NCI-H82 (cell line): ENCODE results near the gene LACTB.

Experiments
- DNase-seq: peaks from one replicate; lab custom pipeline; 2025; lab: John Stamatoyannopoulos, UW

The LACTB gene

DNA sequence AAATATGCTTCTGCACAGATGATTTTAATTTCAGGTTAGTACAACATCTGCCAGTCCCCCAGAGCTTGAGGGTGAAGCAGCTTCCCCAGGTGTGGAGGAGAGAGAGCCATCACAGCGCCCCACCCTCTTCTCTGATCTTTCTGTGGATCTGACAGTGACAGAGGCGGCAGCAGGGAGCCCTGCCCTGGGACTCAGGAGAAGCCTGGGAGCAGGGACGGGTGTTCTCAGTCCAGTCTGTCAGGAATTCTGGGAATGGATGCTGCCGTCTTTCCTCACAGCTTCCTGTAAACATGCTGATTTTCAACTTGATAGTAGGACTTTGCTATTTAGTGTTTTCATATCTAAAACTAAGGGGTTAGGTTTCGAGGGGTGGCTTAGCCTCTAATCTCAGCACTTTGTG is 56.4 kb downstream of the LACTB start:
- DNase-seq, result peak; percentile 35

- DNase-seq, result no peak
Measured at GRCh38 chr15:63180746-63181145, 59.1 kb downstream of the LACTB start.

GRCh38 chr15:63181648-63182047 is 60.0 kb downstream of the LACTB start:
- no peak for DNase-seq

- peak; percentile 71 for DNase-seq
Measured at GRCh38 chr15:63185206-63185605, 63.5 kb downstream of the LACTB start.

DNA sequence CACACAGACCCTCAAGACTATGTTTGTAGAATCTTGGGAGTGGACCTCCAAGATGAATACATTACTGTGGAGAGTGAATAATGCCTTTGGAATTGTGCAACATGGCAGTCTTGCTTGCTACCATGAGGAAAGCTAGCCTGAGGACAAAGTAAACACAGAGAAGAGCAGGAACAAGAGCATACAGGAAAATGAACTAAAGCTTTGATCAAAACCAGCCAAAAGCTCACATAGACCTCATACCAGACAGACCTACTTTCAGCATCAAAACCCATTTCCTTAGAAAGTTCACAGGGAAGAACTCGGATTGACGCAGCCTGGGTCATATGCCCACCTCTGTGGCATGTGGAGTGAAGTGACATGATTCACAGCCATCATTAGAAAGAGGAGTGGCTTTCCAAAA is 64.4 kb downstream of the LACTB start:
- no peak for DNase-seq

DNA sequence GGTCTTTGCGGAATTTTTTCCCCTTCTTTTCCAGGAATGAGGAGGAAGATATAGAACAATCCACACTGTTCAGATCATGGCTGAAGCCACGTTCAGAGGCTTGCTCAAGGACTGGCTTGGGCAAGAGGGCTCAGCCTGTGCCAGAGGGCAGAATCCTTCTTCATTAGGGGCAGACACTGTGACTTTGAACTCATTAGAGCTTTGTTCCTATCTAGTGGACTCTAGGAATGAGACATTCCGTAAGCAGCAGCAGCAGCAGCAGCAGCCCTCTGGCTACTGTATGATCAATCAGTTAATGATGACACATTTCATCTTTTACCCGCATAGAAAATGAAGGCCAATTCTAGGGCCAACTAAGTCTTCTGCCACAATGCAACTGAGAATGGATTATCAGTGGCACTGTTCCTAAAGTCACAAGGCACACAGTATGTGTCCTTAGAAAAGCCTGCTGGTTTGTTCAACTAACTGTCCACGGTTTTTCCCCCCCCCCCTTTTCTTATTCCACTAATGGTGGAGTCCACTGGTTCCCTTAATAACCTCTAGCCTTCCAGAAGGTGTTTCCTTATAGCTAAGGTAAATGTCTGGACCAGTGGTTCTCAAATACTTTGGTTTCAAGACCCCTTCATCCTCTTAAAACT is 66.0 kb downstream of the LACTB start:
- no peak for DNase-seq

DNA sequence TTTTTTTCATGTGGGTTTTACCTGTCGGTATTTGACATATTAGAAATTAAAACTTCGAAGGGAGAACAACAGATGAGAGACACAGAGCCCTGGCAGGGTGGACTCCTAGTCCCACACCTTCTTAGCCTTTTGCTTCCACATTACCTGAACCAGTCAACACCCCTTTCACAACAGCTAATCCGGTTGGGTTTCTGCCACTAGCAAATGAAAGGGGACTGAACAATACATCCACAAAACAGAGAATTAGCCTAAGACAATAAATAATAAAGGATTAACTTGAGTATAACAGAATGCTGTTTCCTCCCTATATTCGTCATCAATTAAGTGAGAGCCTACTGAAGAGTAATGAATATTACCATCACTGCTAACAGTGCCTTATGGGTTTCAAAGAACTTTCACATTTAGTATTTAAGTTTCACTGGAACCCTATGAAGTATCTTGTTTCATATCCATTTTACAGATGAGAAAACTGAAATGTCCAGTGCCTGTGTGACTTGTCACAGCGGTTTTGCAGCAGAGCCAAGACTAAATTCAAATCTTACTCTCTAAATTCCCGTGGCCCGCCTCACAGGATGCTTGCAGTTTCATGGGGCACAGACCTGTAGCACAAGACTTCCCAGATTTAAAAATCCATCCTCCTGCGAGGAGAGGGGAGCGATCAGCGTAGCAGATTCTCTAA is 66.7 kb downstream of the LACTB start:
- DNase-seq, result peak; percentile 26

DNA sequence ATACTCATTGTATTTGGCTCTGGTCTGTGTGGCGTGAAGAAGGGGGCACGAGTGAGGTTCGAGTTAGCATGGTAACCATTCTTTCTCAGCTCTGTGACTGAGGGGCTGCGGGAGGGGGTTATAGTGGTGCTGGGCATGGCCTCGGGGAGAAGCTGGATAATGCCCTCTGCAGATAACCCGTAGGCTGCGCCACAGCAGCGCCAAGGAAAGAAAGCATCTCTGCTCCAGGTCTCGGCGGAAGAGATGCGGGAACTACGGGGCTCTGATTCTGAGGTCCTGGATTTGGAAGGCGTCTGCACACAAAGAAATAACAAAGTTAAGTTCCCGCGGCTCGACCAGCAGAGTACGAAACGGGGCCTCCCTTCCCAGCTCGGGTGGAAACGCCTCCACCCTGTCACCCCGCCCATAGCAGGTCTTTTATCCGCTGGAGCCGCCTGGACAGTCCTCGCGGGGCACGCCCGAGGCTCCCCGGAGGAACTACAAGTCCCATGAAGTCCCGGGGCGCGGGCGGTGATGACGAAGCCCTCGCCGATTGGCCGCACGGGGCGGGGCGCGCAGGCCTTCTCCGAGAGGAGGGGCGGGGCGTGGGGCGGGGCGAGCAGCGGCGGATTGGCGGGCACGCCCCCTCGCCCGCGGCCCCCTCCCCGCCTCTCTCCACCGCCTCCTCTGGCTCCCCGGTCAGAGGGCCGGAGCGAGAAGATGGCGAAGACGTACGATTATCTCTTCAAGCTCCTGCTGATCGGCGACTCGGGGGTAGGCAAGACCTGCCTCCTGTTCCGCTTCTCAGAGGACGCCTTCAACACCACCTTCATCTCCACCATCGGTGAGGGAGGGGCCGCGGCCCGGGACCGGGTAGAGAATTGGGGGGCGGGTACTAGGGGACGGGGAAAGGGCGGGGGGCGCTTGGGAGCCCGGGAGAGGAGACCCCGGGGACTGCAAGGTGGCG is 67.5 kb downstream of the LACTB start, which contains the start of gene RAB8B:
TSS of gene RAB8B (plus strand) at position 681 of the 946 bp plus-strand sequence. CDS start at position 700, 19 bp downstream.
- peak; percentile 98 for DNase-seq

DNA sequence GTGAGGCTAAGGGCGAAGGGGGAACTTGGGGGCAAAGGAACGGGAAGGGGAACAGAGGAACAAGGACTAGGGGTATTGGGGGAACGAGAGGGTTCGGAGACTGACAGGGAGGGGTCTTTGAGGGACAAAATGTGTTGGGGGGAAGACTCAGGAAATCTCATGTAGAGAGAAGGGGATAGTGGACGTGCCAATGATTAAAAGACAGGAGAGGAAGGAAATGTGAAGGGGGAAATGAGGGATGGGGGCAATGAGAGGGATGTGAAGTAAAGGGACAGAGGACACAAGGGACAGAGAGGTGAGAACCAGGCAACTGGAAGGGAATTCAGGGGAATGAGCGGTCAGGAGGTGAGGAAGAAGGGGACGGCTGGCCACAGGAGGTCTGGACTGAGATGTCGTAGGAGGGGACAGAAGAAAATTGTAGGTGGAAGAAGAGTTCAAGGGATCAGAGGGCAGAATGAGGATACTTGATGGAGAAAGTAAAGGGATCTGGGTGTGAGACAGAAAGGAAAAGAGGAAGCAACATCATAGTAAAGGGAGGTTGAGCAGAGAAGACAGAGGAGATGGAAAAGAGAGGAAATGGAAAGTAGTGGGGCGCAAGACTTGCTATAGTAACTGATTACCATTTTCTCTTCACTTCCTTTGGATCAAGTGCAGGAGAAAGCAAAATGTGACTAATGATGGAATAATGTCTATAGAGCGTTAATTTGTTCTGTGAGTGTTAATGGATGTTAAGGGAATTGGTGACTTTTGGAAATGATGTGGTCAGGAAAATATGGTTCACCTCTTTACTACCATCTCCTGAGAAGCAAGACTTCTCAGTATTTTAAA is 68.5 kb downstream of the LACTB start:
- DNase-seq, result peak; percentile 54

GRCh38 chr15:63190769-63191649 is 69.3 kb downstream of the LACTB start:
- no peak for DNase-seq
